ENCODE data around the gene ZBTB48. TPM values are rescaled to one million over a fixed set of nuclear protein-coding genes. Genes with fewer than 3 reads are reported as not detected.

ZBTB48 gene
- total RNA-seq (45.5 TPM), polyA plus RNA-seq (ENCODE audit: insufficient read depth, low read depth, low replicate concordance) (27.1 TPM)
- long read RNA-seq, donor 1, partial matches to known transcripts, result 0 of 3 reads
- long read RNA-seq, donor 1, other reads (novel, unspliced or antisense), result 0 of 3 reads
- long read RNA-seq, donor 2, partial matches to known transcripts, result 0 of 2 reads
- long read RNA-seq, donor 2, other reads (novel, unspliced or antisense), result 0 of 2 reads
- long read RNA-seq, donor 3, partial matches to known transcripts, result 0 of 4 reads
- long read RNA-seq, donor 3, other reads (novel, unspliced or antisense), result 0 of 4 reads
- long read RNA-seq, donor 4, partial matches to known transcripts, result 0 of 1 reads
- long read RNA-seq, donor 4, other reads (novel, unspliced or antisense), result 0 of 1 reads
- long read RNA-seq, donor 5, result 0 reads
- long read RNA-seq, donor 6, result 0 reads
- long read RNA-seq, donor 7, partial matches to known transcripts, result 4 of 28 reads
- long read RNA-seq, donor 7, other reads (novel, unspliced or antisense), result 19 of 28 reads
- long read RNA-seq, donor 8, partial matches to known transcripts, result 0 of 2 reads
- long read RNA-seq, donor 8, other reads (novel, unspliced or antisense), result 0 of 2 reads
- long read RNA-seq, donor 9, result 0 reads
- long read RNA-seq, donor 10, partial matches to known transcripts, result 0 of 4 reads
- long read RNA-seq, donor 10, other reads (novel, unspliced or antisense), result 0 of 4 reads

- Histone ChIP-seq H3K4me1 (ENCODE audit: control insufficient read depth in 2 of 3, insufficient read depth in 2 of 3, low read depth in 1 of 3, low read length in 3 of 3) (peaks cover 0 to 28% (median 21%) of the 10 kb centered on the region in 3 donors), H3K27ac (ENCODE audit: low read depth in 2 of 2, low read length in 2 of 2) (peak within 1 kb of the TSS; percentile 88 to 95), H3K9me3 (ENCODE audit: control insufficient read depth in 2 of 3, insufficient read depth in 1 of 3, low read length in 3 of 3) (no peaks in the 10 kb centered on the region), H3K36me3 (ENCODE audit: control insufficient read depth in 2 of 3, insufficient read depth in 3 of 3, low read length in 3 of 3) (no peaks in the 10 kb centered on the region), H3K4me3 (ENCODE audit: low read length in 3 of 3) (peak within 1 kb of the TSS; percentile 66 to 85 (median 69)), H3K9ac (ENCODE audit: low read length in 3 of 3) (peak within 1 kb of the TSS; percentile 30 to 87 (median 48)), H3K27me3 (ENCODE audit: control insufficient read depth, insufficient read depth, low read length) (no peaks in the 10 kb centered on the region)
- peak; percentile 99 to 100 (median 99) for DNase-seq
- FAIRE-seq, result peak; percentile 98
- intact Hi-C loops (cut with DNase I), result no loop called here
- no peak for TF ChIP-seq CTCF (IDR thresholded peaks at IDR 0.05; ENCODE audit: borderline replicate concordance, extremely low read depth, insufficient read depth)
Observed at GRCh38 chr1:6579374-6580118, at the start of gene ZBTB48. Gene ZBTB48, plus strand, starts transcription at chr1:6579994. Its CDS starts 616 bp downstream, at chr1:6580610.

- no peak overlapping the region for H3K4me3 ChIP-seq (ENCODE audit: low read length in 3 of 3)
- intact Hi-C loops (cut with DNase I), result no loop called here
- no peak for TF ChIP-seq CTCF (IDR thresholded peaks at IDR 0.05; ENCODE audit: borderline replicate concordance, extremely low read depth, insufficient read depth)
- no peaks in the 10 kb centered on the region for H3K4me1 ChIP-seq (ENCODE audit: control insufficient read depth in 2 of 3, insufficient read depth in 2 of 3, low read depth in 1 of 3, low read length in 3 of 3)
- FAIRE-seq, result no peak
- H3K36me3 ChIP-seq (ENCODE audit: control insufficient read depth in 2 of 3, insufficient read depth in 3 of 3, low read length in 3 of 3), result peaks cover 18 to 54% (median 34%) of the 10 kb centered on the region in 3 donors
- no peaks in the 10 kb centered on the region for H3K27me3 ChIP-seq (ENCODE audit: control insufficient read depth, insufficient read depth, low read length)
- H3K9ac ChIP-seq (ENCODE audit: low read length in 3 of 3), result no peak overlapping the region
- peak in 1 of 5 donors; percentile 26 for DNase-seq
- no peak overlapping the region for H3K27ac ChIP-seq (ENCODE audit: low read depth in 2 of 2, low read length in 2 of 2)
- H3K9me3 ChIP-seq (ENCODE audit: control insufficient read depth in 2 of 3, insufficient read depth in 1 of 3, low read length in 3 of 3), result no peaks in the 10 kb centered on the region
Observed at GRCh38 chr1:6530504-6531160, 49.2 kb upstream of the ZBTB48 start.

GRCh38 chr1:6531996-6532395 is 47.8 kb upstream of the ZBTB48 start:
- Histone ChIP-seq H3K4me1 (ENCODE audit: control insufficient read depth in 2 of 3, insufficient read depth in 2 of 3, low read depth in 1 of 3, low read length in 3 of 3) (no peaks in the 10 kb centered on the region), H3K27ac (ENCODE audit: low read depth in 2 of 2, low read length in 2 of 2) (no peak overlapping the region), H3K27me3 (ENCODE audit: control insufficient read depth, insufficient read depth, low read length) (no peaks in the 10 kb centered on the region), H3K9me3 (ENCODE audit: control insufficient read depth in 2 of 3, insufficient read depth in 1 of 3, low read length in 3 of 3) (no peaks in the 10 kb centered on the region), H3K4me3 (ENCODE audit: low read length in 3 of 3) (no peak overlapping the region), H3K9ac (ENCODE audit: low read length in 3 of 3) (no peak overlapping the region), H3K36me3 (ENCODE audit: control insufficient read depth in 2 of 3, insufficient read depth in 3 of 3, low read length in 3 of 3) (peaks cover 16 to 42% (median 26%) of the 10 kb centered on the region in 3 donors)
- intact Hi-C loops (cut with DNase I), result no loop called here
- no peak for TF ChIP-seq CTCF (IDR thresholded peaks at IDR 0.05; ENCODE audit: borderline replicate concordance, extremely low read depth, insufficient read depth)
- FAIRE-seq (no peak), DNase-seq (peak in 4 of 5 donors; percentile 4 to 52 (median 37))

Measured in kidney (tissue), 22 donors.